ENCODE results near the gene PPP4R2.

DNA sequence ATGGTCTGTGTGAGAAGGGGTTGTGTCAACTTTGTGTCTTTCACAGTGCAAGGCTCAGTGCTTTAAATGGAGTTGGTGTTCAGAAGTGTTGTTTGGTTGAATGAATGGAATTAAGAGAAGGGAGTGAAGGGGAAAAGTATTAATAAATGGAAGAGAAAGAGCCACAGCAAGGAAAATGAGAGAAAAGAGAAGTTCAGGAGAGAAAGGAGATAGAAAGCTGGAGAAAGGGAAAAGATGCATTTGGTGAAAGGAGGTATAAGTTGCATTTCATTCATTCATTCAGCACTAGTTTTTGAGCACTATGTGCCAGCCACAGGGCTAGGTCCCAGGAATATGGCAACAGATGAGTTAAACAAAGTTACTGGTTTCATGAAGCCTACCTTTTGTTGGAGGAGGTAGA, 34.3 kb upstream of the PPP4R2 start:
- TF ChIP-seq, protein P1, sequence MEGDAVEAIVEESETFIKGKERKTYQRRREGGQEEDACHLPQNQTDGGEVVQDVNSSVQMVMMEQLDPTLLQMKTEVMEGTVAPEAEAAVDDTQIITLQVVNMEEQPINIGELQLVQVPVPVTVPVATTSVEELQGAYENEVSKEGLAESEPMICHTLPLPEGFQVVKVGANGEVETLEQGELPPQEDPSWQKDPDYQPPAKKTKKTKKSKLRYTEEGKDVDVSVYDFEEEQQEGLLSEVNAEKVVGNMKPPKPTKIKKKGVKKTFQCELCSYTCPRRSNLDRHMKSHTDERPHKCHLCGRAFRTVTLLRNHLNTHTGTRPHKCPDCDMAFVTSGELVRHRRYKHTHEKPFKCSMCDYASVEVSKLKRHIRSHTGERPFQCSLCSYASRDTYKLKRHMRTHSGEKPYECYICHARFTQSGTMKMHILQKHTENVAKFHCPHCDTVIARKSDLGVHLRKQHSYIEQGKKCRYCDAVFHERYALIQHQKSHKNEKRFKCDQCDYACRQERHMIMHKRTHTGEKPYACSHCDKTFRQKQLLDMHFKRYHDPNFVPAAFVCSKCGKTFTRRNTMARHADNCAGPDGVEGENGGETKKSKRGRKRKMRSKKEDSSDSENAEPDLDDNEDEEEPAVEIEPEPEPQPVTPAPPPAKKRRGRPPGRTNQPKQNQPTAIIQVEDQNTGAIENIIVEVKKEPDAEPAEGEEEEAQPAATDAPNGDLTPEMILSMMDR (IDR thresholded peaks at IDR 0.05): no peak
- TF ChIP-seq POLR2A (IDR thresholded peaks at IDR 0.05): no peak
